HG03571 (cell line): ENCODE measurements around the gene PTBP2.

Source experiments
- ATAC-seq: cut with Tn5 transposase; IDR thresholded peaks from one replicate; pipeline ENCODE4 v1.9.1; 2021; ENCODE audit not compliant: unreplicated experiment

PTBP2 gene

GRCh38 chr1:96820107-96820506, 98.5 kb downstream of the PTBP2 start:
- no peak for ATAC-seq

- no peak for ATAC-seq
Measured at GRCh38 chr1:96820671-96821070, 99.1 kb downstream of the PTBP2 start.

- ATAC-seq, result no peak
Measured at GRCh38 chr1:96825231-96825630, 103.6 kb downstream of the PTBP2 start.

DNA sequence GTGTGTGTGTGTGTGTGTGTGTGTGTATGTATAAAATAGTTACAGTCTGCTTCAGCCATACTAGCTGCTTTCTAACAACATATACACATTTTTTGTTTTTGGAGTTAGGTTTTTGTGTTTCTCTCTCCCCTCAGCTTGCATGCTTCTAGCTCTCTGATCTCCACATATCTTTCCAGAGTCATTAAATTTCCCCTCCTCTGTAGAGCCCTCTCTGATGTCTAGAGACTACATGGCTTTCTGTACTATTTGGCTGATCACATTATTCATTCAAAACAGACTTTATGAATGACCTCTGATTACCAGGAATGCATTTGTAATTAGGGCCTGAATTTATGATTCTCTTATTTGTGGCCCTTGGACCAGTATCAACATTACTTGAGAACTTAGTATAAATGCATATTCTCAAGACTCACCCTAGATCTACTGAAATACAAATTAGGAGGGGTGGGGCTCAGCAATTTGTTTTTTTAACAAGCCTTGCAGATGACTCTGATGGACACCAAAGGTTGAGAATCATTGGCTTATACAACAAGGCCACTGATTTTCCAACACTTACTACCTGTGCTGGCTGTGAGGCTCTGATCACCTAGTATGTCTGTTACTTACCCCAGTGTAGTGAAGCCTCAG, 104.5 kb downstream of the PTBP2 start:
- ATAC-seq, result no peak

GRCh38 chr1:96833376-96833775, 111.8 kb downstream of the PTBP2 start:
- no peak for ATAC-seq

- ATAC-seq, result no peak
Measured at GRCh38 chr1:96834986-96835385, 113.4 kb downstream of the PTBP2 start.

DNA sequence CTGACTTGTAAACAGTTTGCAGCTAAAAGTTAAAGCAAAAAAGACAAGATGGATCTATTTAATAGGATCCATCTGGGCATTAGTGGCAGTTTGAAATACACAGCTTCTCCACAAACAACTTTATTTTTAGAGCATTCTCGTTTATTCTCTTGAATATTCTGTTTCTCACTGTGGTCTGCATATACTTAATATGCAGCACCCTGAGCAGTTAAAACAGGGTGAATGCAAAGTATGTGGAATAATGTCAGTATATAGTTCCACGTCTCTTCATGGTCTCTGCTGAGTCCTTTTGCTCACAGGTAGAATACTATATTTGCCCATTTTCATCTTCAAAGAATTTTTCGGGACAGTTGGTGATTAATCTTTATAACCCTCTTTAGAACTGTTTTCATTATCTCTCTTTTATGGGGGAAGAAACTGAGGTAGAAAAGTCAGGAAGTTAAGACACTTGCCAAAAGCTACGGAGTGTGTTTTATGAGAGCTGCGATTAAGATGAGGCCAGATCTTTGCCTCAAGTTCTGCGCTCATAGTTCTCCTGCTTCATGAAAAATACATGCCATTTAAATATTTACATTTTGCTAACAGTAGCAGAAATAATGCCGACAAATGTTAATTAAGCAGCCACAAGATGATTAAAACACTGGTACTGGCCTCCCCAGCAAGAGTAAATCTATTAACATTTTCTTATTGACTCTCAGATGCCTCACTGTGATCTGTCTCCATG, 115.6 kb downstream of the PTBP2 start:
- no peak for ATAC-seq

DNA sequence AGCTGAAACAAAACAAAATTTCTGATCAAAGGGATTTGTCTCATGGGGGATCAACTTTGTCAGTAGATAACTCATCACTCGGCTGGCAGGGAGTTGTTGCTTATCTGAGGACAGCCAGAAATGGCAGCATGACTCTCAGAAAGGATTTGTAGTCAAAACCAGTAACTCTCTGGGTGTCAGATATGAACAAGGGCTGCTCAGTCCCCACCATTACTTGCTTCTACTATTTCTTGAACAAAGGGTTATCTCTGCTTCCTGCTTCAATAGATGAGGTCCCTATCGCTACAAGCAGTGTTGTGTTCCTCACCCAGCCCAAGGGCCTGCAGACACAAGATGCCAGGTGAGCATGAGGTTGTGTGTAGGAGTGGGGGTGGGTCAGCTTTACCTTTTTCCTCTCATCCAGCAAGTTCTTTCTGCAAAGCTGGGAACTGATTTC, 116.2 kb downstream of the PTBP2 start:
- ATAC-seq, result no peak

DNA sequence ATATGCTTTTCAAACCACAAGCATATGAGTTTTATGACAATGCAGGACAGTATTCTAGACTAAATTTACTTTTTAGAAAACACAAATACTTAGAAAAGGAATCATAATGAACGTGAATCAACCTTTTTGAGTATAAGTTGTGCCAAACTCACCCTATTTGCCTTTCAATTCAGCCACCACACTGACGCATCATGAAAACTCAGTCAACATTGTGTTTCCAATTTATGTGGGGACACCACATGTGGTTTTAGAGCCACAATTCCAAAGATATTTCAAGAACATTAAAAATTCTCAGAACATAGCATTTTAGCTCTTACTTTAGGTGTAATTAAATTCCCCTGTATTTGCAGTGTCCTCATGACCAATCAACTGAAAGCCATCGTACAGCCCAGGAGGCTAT, 118.8 kb downstream of the PTBP2 start:
- no peak for ATAC-seq

- no peak for ATAC-seq
Measured at GRCh38 chr1:96842215-96842614, 120.6 kb downstream of the PTBP2 start.

DNA sequence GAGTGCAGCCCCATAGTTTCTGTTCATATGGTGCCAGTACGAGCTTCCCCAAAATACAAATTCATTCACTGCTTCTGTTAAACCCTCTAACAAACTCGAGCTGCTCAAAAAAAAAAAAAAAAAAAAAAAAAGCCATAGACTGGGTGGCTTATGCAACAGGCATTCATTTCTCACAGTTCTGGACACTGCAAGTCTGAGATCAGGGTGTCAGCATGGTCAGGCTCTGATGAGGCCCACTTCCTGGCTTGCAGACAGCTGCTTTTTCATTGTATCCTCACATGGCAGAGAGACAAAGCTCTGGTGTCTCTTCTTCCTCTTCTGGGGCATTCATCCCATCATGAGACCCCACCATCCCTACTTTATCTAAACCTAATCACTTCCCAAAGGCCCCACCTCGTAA, 121.6 kb downstream of the PTBP2 start:
- no peak for ATAC-seq

GRCh38 chr1:96843601-96844000, 122.0 kb downstream of the PTBP2 start:
- ATAC-seq, result no peak

GRCh38 chr1:96845464-96845863, 123.9 kb downstream of the PTBP2 start:
- ATAC-seq, result peak; percentile 81

- ATAC-seq, result no peak
Measured at GRCh38 chr1:96861836-96862235, 140.3 kb downstream of the PTBP2 start.

- no peak for ATAC-seq
Measured at GRCh38 chr1:96863449-96863848, 141.9 kb downstream of the PTBP2 start.
